ENCODE measurements around the gene RRP15. TPM values are rescaled to one million over a fixed set of nuclear protein-coding genes. Genes with fewer than 3 reads are reported as not detected.

RRP15 gene
- total and polyA plus RNA-seq, 2 of the 13 experiments (the other 11 are each of a cell fraction or from before 2014, with no cell fraction given), result 2.1 to 37.5 TPM

GRCh38 chr1:218355278-218355677 lies 70.2 kb downstream of the RRP15 start:
- H4K20me1 ChIP-seq (ENCODE audit: insufficient read depth, low read length), result no peaks in the 10 kb centered on the region
- in situ Hi-C loops (cut with HindIII; ENCODE audit: extremely low pct_ligation_motif_present, low pct_unique_long_range_greater_than_20kb), result loop anchor here (25.0 kb wide), 1 partner anchor 957 kb away; no protein-coding TSS in a partner anchor

More at GRCh38 chr1:218355278-218355677, 70.2 kb downstream of the RRP15 start:
- ATAC-seq, result no peak
- Histone ChIP-seq H3K4me3 (replicated peaks in 1 of 3; ENCODE audit: insufficient read depth in 1 of 3, low read depth in 2 of 3, low read length in 3 of 3) (no peak overlapping the region), H3K36me3 (replicated peaks in 1 of 2; ENCODE audit: control insufficient read depth in 1 of 2, insufficient read depth in 2 of 2, low read length in 2 of 2) (no peaks in the 10 kb centered on the region), H3K9me3 (ENCODE audit: low read length) (no peaks in the 10 kb centered on the region), H3K79me2 (ENCODE audit: insufficient read depth, low read length) (no peaks in the 10 kb centered on the region), H3K9ac (ENCODE audit: insufficient read depth, low read depth, low read length) (no peak overlapping the region), H2AFZ (ENCODE audit: low read length) (no peak overlapping the region), H3K4me1 (ENCODE audit: insufficient read depth, low read length) (no peaks in the 10 kb centered on the region), H3K27me3 (ENCODE audit: control insufficient read depth in 1 of 2, insufficient read depth in 2 of 2, low read length in 2 of 2) (no peaks in the 10 kb centered on the region), H3K4me2 (ENCODE audit: low read depth, low read length) (no peak overlapping the region), H3K27ac (ENCODE audit: extremely low read length, insufficient read depth, low read length) (no peak overlapping the region)
- no TSS peak for BruUV-seq (replicated peaks)
- DNase-seq (ENCODE audit: low spot score), result no peak
- ChIA-PET POLR2A (no interaction called here), CTCF (ENCODE audit: low intra/inter-chr PET ratio, low total read pairs) (no interaction called here)
- intact Hi-C loops (cut with micrococcal nuclease; ENCODE audit: unreplicated experiment), result no loop called here
- 18% methylated on average over 4 of the region's 4 CpGs for WGBS (ENCODE audit: low lambda C conversion rate)
- TF ChIP-seq ZNF570 (CRISPR knock-in tag; IDR thresholded peaks at IDR 0.05; ENCODE audit: borderline replicate concordance), result no peak
- TF ChIP-seq ZNF746 (CRISPR knock-in tag; IDR thresholded peaks at IDR 0.05), result no peak
- TF ChIP-seq KAT7 (CRISPR knock-in tag; IDR thresholded peaks at IDR 0.05; ENCODE audit: borderline replicate concordance), result no peak
- TF ChIP-seq ZC3H13 (CRISPR knock-in tag; IDR thresholded peaks at IDR 0.05), result no peak
- no peak for TF ChIP-seq KLF15 (CRISPR knock-in tag; IDR thresholded peaks at IDR 0.05; ENCODE audit: borderline replicate concordance)
- no peak for TF ChIP-seq POLR2AphosphoS2 (IDR thresholded peaks at IDR 0.05; ENCODE audit: low read depth, low read length)
- TF ChIP-seq ZUFSP (CRISPR knock-in tag; IDR thresholded peaks at IDR 0.05; ENCODE audit: borderline replicate concordance), result no peak
- no peak for TF ChIP-seq ZNF646 (CRISPR knock-in tag; IDR thresholded peaks at IDR 0.05)
- no peak for FAIRE-seq

Measured in HepG2 (cell line).